ENCODE results near the gene HES1. TPM values are rescaled to one million over a fixed set of nuclear protein-coding genes. Genes with fewer than 3 reads are reported as not detected.

HES1 gene
- total and polyA plus RNA-seq, 10 of the 15 experiments (the other 5 are each of a cell fraction or from before 2014, with no cell fraction given), result 0.46 to 5.3 (median 2.3) TPM

- no peak for TF ChIP-seq MYB (IDR thresholded peaks at IDR 0.05; ENCODE audit: borderline replicate concordance, low read depth, low read length)
Observed at GRCh38 chr3:194166682-194167479, 30.9 kb downstream of the HES1 start (continued).

DNA sequence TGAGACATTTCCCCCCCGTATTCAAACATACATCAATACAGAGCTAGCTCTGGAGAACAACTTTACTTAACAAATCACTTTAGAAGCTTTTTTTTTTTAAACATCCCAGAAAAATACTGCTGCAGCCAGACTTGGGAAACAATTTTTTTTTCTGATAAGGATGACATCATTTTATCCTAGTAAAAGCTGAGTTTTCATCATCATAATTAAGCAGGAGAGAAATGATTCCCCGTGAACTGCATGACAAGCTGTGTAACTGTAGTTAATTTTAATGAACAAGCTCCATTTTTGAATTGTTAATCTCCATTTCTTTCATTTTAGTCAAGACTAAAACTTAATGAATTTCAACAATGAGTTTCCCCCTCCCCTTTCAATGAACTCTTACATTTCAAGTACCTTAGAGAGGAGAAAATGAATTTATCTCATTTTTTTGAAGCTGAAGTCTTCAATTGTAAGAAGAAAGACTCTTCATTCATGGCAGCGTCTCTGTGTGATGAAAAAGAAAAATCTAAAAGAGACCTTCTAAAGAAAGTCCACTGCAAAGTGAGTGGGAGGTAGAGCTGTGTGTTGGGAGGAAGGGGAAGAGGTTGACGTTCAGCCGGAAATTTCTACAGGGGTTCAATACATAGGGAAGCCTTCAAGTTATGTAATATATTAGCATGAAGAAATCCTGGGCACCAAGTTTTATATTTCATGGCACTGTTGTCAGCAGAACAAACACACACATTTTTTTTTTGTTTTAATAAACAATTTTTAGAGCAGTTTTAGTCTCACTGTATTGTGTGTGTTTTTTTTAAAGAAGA, 31.7 kb downstream of the HES1 start:
- RAD21 ChIA-PET (ENCODE audit: unreplicated experiment), result interaction anchor here (0.6 kb wide), 1 partner anchor 400 kb away, joined by 3 read pairs; no protein-coding TSS in a partner anchor
- Histone ChIP-seq H3K9ac (ENCODE audit: control insufficient read depth, insufficient read depth, low read length) (no peak overlapping the region), H3K36me3 (ENCODE audit: control insufficient read depth in 2 of 2, insufficient read depth in 2 of 2, low read length in 1 of 2) (no peaks in the 10 kb centered on the region), H3K79me2 (ENCODE audit: control insufficient read depth, insufficient read depth, low read length) (no peaks in the 10 kb centered on the region), H3K4me2 (ENCODE audit: control insufficient read depth, insufficient read depth) (no peak overlapping the region), H3K27ac (ENCODE audit: control insufficient read depth, insufficient read depth) (no peak overlapping the region), H3K4me3 (no peak overlapping the region), H3K27me3 (replicated peaks in 1 of 2; ENCODE audit: control insufficient read depth in 2 of 2, insufficient read depth in 2 of 2, low read length in 1 of 2) (no peaks in the 10 kb centered on the region; a peak in 2 of 4 replicates), H2AFZ (ENCODE audit: control insufficient read depth, low read depth, low read length) (no peak overlapping the region), H4K20me1 (ENCODE audit: control insufficient read depth, insufficient read depth) (no peaks in the 10 kb centered on the region), H3K9me3 (replicated peaks; ENCODE audit: control insufficient read depth, insufficient read depth, low read length) (no peaks in the 10 kb centered on the region), H3K4me1 (ENCODE audit: control insufficient read depth, insufficient read depth, low read length) (no peaks in the 10 kb centered on the region)
- BruUV-seq (replicated peaks), result no TSS peak
- DNase-seq (ENCODE audit: low read depth, low spot score) (no peak), FAIRE-seq (no peak), ATAC-seq (no peak)
- in situ Hi-C loops (cut with MboI), result no loop called here
- POLR2A ChIA-PET, result no interaction called here
- 26% methylated on average over 5 of the region's 5 CpGs for WGBS (ENCODE audit: insufficient coverage, insufficient replicate concordance, low lambda C conversion rate, missing lambda C conversion rate)
- intact Hi-C loops (cut with micrococcal nuclease; ENCODE audit: unreplicated experiment), result no loop called here
- CTCF ChIA-PET, result interaction anchor here (0.6 to 1.6 kb wide), 6 partner anchors 10 to 90 kb away, joined by 3 to 4 read pairs (median 3); partner anchors contain the start of gene HES1
- SMC1A ChIA-PET (ENCODE audit: uncharacterized antibody, unreplicated experiment), result interaction anchor here (0.6 to 1.9 kb wide), 3 partner anchors 10 to 95 kb away, joined by 3 to 6 read pairs (median 3); no protein-coding TSS in a partner anchor
- TF ChIP-seq SUPT20H (IDR thresholded peaks at IDR 0.05; ENCODE audit: borderline replicate concordance, control insufficient read depth, low read depth, low read length) (no peak), EP300 (IDR thresholded peaks at IDR 0.05; ENCODE audit: borderline replicate concordance in 1 of 2, control insufficient read depth in 1 of 2, low read depth in 2 of 2, low read length in 2 of 2) (no peak), TCF3 (IDR thresholded peaks at IDR 0.05; ENCODE audit: borderline replicate concordance, insufficient read depth, low read depth, low read length) (no peak), SREBF2 (IDR thresholded peaks at IDR 0.05; ENCODE audit: low read length) (no peak), PKNOX1 (IDR thresholded peaks at IDR 0.05) (no peak), CHD4 (IDR thresholded peaks at IDR 0.05) (no peak), EZH2 (IDR thresholded peaks at IDR 0.05; ENCODE audit: borderline replicate concordance, control insufficient read depth, low read depth, low read length) (no peak), BCLAF1 (IDR thresholded peaks at IDR 0.05) (no peak), KAT2A (conservative IDR thresholded peaks at IDR 0.05; ENCODE audit: control insufficient read depth, low read depth, low read length) (no peak), BRCA1 (IDR thresholded peaks at IDR 0.05; ENCODE audit: low read depth, low read length) (no peak), SIN3A (IDR thresholded peaks at IDR 0.05; ENCODE audit: low read depth, low read length) (no peak), HDAC6 (IDR thresholded peaks at IDR 0.05; ENCODE audit: unreplicated experiment) (no peak), POU2F2 (IDR thresholded peaks at IDR 0.05; ENCODE audit: borderline replicate concordance, low read depth, low read length) (no peak)
- TF ChIP-seq, protein P1, sequence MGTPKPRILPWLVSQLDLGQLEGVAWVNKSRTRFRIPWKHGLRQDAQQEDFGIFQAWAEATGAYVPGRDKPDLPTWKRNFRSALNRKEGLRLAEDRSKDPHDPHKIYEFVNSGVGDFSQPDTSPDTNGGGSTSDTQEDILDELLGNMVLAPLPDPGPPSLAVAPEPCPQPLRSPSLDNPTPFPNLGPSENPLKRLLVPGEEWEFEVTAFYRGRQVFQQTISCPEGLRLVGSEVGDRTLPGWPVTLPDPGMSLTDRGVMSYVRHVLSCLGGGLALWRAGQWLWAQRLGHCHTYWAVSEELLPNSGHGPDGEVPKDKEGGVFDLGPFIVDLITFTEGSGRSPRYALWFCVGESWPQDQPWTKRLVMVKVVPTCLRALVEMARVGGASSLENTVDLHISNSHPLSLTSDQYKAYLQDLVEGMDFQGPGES (IDR thresholded peaks at IDR 0.05), result no peak

Measured in GM12878 (cell line).